ENCODE results near the gene NALCN.

NALCN gene

DNA sequence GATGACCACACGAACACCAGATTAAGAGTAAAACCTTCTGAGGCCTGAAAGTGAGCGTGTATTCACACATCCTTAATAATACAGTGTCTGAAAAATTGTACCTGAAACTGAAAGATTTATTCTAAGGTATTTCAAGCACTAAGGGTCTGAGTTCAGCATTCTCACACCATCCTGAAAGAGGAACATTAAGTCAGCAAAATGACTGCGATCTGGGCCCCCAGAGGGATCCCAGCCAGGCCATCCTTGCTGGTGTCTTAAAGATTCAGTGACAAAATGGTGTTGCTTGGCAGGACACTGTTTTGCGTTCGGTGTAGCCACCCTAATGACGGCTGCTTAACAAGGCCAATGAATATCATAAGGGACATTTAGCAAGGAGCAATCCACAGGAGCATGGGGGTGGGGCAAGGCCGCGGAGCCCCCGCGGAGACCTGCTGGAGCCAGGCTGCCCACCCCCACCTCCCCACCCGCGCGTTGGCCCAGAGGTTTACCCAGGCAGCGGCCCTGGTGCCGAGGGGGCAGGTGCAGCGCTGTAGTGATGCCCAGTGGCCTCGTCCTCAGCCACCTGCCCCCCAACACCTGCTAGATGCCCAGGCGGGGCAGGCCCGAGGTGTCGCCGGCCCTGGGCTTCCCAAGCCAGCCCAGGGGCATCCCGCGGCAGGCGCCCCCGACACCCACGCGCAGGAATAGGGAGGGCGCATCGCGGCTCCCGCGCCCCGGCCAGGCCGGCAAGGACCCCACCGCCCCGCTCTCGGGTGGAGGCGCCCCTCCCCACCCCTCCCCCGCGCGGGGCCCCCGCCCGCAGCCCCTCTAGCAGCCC, 742 bp downstream of the NALCN start:
- Histone ChIP-seq H4K91ac (ENCODE audit: low read length) (no peak overlapping the region), H2AFZ (ENCODE audit: low read depth, low read length) (peak overlapping the region; percentile 53), H2AK5ac (ENCODE audit: low read length, severe bottlenecking) (no peak overlapping the region), H3K4ac (ENCODE audit: low read depth in 1 of 2, low read length in 2 of 2) (no peak overlapping the region), H3K27ac (ENCODE audit: low read length, poor library complexity, severe bottlenecking) (no peak overlapping the region), H3K23ac (ENCODE audit: low read length in 2 of 2) (peak overlapping the region in 1 of 2 experiments; percentile 23), H2BK120ac (ENCODE audit: low read depth, low read length) (no peak overlapping the region), H3K18ac (ENCODE audit: low read depth in 1 of 2, low read length in 2 of 2) (peak overlapping the region in 1 of 2 experiments; percentile 48), H3K9me3 (ENCODE audit: control insufficient read depth, low read length) (no peaks in the 10 kb centered on the region), H3K14ac (ENCODE audit: low read length in 2 of 2) (no peak overlapping the region), H3K9ac (ENCODE audit: low read length) (no peak overlapping the region), H3K36me3 (ENCODE audit: control insufficient read depth in 1 of 2, insufficient read depth in 2 of 2, low read depth in 1 of 2, low read length in 2 of 2) (no peaks in the 10 kb centered on the region), H2BK12ac (ENCODE audit: low read length in 2 of 2) (no peak overlapping the region), H3K27me3 (ENCODE audit: control insufficient read depth in 1 of 2, insufficient read depth in 1 of 2, low read length in 2 of 2) (no peaks in the 10 kb centered on the region), H3K4me2 (ENCODE audit: low read length, poor library complexity, severe bottlenecking) (peak overlapping the region; percentile 100), H3K79me1 (replicated peaks; ENCODE audit: low read length, poor library complexity, severe bottlenecking) (no peaks in the 10 kb centered on the region), H3K4me1 (ENCODE audit: control insufficient read depth, insufficient read depth, low read depth, low read length) (peaks cover 12% of the 10 kb centered on the region), H2BK15ac (ENCODE audit: low read depth, poor library complexity, severe bottlenecking) (peak overlapping the region; percentile 16), H4K8ac (ENCODE audit: low read length) (no peak overlapping the region), H2BK5ac (ENCODE audit: low read depth, low read length, poor library complexity, severe bottlenecking) (no peak overlapping the region), H3K4me3 (ENCODE audit: insufficient read depth in 1 of 2, low read depth in 1 of 2, low read length in 2 of 2) (peak overlapping the region in 1 of 2 experiments; percentile 73)
- 35% methylated on average over 10 of the region's 43 CpGs for WGBS
- DNase-seq: no peak

DNA sequence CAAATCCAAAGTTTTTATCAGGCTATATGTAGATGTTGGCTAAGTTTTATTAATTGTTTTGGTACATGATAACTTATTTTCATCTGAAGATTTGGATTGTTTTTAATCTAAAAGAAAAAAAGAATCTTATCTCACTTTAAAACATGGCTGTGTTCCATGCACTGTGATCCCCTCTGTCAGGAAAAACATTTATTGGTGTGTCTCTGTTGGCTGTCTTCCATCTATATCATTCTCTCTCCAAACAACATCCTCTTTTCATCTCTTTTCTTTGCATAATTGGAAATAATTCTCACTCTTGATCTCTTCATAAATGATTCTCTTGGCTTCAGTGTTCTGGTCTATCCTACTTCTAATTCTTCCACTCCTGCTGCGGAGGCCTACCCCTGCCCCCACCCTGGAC, 4.2 kb downstream of the NALCN start:
- no peak overlapping the region for H2BK12ac ChIP-seq (ENCODE audit: low read length in 2 of 2)
- no peak overlapping the region for H2BK15ac ChIP-seq (ENCODE audit: low read depth, poor library complexity, severe bottlenecking)
- H3K4me2 ChIP-seq (ENCODE audit: low read length, poor library complexity, severe bottlenecking): no peak overlapping the region
- H2AK5ac ChIP-seq (ENCODE audit: low read length, severe bottlenecking): no peak overlapping the region
- H3K9ac ChIP-seq (ENCODE audit: low read length): no peak overlapping the region
- H4K8ac ChIP-seq (ENCODE audit: low read length): no peak overlapping the region
- no peak overlapping the region for H2AFZ ChIP-seq (ENCODE audit: low read depth, low read length)
- H2BK5ac ChIP-seq (ENCODE audit: low read depth, low read length, poor library complexity, severe bottlenecking): no peak overlapping the region
- no peak overlapping the region for H3K4me3 ChIP-seq (ENCODE audit: insufficient read depth in 1 of 2, low read depth in 1 of 2, low read length in 2 of 2)
- H2BK120ac ChIP-seq (ENCODE audit: low read depth, low read length): no peak overlapping the region
- WGBS: 95% methylated on average over 1 of the region's 1 CpG
- H3K27ac ChIP-seq (ENCODE audit: low read length, poor library complexity, severe bottlenecking): no peak overlapping the region
- DNase-seq: no peak
- no peaks in the 10 kb centered on the region for H3K36me3 ChIP-seq (ENCODE audit: control insufficient read depth in 1 of 2, insufficient read depth in 2 of 2, low read depth in 1 of 2, low read length in 2 of 2)
- H3K23ac ChIP-seq (ENCODE audit: low read length in 2 of 2): no peak overlapping the region
- H3K18ac ChIP-seq (ENCODE audit: low read depth in 1 of 2, low read length in 2 of 2): no peak overlapping the region
- H3K9me3 ChIP-seq (ENCODE audit: control insufficient read depth, low read length): no peaks in the 10 kb centered on the region
- H4K91ac ChIP-seq (ENCODE audit: low read length): no peak overlapping the region
- H3K4ac ChIP-seq (ENCODE audit: low read depth in 1 of 2, low read length in 2 of 2): no peak overlapping the region
- H3K27me3 ChIP-seq (ENCODE audit: control insufficient read depth in 1 of 2, insufficient read depth in 1 of 2, low read length in 2 of 2): no peaks in the 10 kb centered on the region
- no peak overlapping the region for H3K14ac ChIP-seq (ENCODE audit: low read length in 2 of 2)
- no peaks in the 10 kb centered on the region for H3K79me1 ChIP-seq (replicated peaks; ENCODE audit: low read length, poor library complexity, severe bottlenecking)
- peaks cover 12% of the 10 kb centered on the region for H3K4me1 ChIP-seq (ENCODE audit: control insufficient read depth, insufficient read depth, low read depth, low read length)

DNA sequence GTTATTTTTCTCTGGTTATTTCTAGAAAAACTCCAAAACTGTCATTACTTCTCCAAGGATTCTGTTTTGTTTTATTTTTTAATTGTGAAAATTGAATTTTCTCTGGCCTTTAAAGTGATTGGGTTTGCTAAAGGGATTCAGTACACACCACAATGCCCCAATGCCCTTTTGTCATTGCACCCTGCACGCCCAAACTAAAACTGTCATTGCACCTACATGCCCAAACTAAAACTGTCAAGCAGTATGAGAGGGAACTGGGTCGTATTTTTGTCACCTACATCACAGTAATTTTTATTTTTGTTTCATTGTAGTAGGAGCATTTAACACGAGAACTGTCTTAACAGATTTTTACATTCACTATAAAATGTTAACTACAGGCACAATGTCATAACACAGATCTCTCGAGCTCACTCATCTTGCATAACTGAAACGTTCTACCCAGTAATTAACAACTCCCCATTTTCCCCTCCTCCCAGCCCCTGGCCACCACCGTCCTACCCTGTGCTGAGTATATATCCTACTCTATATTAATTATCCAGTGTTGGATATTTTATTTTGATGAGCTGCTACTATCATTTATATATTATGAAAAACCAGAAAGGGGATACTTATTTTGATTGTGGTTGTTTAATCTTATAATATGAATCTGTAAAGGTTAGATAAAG, 7.2 kb downstream of the NALCN start:
- Histone ChIP-seq H3K14ac (ENCODE audit: low read length in 2 of 2) (no peak overlapping the region), H3K79me1 (replicated peaks; ENCODE audit: low read length, poor library complexity, severe bottlenecking) (no peaks in the 10 kb centered on the region), H3K9me3 (ENCODE audit: control insufficient read depth, low read length) (no peaks in the 10 kb centered on the region), H2BK15ac (ENCODE audit: low read depth, poor library complexity, severe bottlenecking) (no peak overlapping the region), H4K91ac (ENCODE audit: low read length) (no peak overlapping the region), H3K36me3 (ENCODE audit: control insufficient read depth in 1 of 2, insufficient read depth in 2 of 2, low read depth in 1 of 2, low read length in 2 of 2) (no peaks in the 10 kb centered on the region), H3K4me2 (ENCODE audit: low read length, poor library complexity, severe bottlenecking) (no peak overlapping the region), H3K4ac (ENCODE audit: low read depth in 1 of 2, low read length in 2 of 2) (no peak overlapping the region), H3K18ac (ENCODE audit: low read depth in 1 of 2, low read length in 2 of 2) (no peak overlapping the region), H3K4me1 (ENCODE audit: control insufficient read depth, insufficient read depth, low read depth, low read length) (no peaks in the 10 kb centered on the region), H2BK5ac (ENCODE audit: low read depth, low read length, poor library complexity, severe bottlenecking) (no peak overlapping the region), H2BK12ac (ENCODE audit: low read length in 2 of 2) (no peak overlapping the region), H3K9ac (ENCODE audit: low read length) (no peak overlapping the region), H3K27ac (ENCODE audit: low read length, poor library complexity, severe bottlenecking) (no peak overlapping the region), H2AK5ac (ENCODE audit: low read length, severe bottlenecking) (no peak overlapping the region), H3K23ac (ENCODE audit: low read length in 2 of 2) (no peak overlapping the region), H2BK120ac (ENCODE audit: low read depth, low read length) (no peak overlapping the region), H3K27me3 (ENCODE audit: control insufficient read depth in 1 of 2, insufficient read depth in 1 of 2, low read length in 2 of 2) (no peaks in the 10 kb centered on the region), H2AFZ (ENCODE audit: low read depth, low read length) (no peak overlapping the region), H3K4me3 (ENCODE audit: insufficient read depth in 1 of 2, low read depth in 1 of 2, low read length in 2 of 2) (no peak overlapping the region), H4K8ac (ENCODE audit: low read length) (no peak overlapping the region)
- DNase-seq: no peak
- WGBS: 75% methylated on average over 4 of the region's 6 CpGs

DNA sequence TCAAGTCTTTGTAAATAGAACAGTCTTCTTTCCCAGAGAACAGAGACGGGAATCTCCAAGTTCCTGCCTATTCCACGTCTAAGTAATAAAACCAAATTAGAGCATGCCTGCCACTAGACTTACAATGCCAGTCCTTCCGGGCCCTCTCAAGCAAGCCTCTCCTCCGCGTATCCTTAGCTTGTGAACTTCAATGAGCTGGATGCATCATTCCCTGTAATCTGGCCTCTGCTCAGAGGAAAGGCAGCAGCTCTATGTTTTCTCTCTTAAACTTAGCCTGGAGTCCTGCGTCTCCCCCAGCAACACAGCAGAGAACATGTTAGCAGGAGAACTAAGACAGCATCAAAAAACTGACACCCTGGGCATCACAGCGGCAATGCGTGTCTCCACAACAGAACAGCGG, 8.2 kb downstream of the NALCN start:
- H2BK120ac ChIP-seq (ENCODE audit: low read depth, low read length): no peak overlapping the region
- H2AFZ ChIP-seq (ENCODE audit: low read depth, low read length): no peak overlapping the region
- H3K79me1 ChIP-seq (replicated peaks; ENCODE audit: low read length, poor library complexity, severe bottlenecking): no peaks in the 10 kb centered on the region
- no peaks in the 10 kb centered on the region for H3K9me3 ChIP-seq (ENCODE audit: control insufficient read depth, low read length)
- no peaks in the 10 kb centered on the region for H3K27me3 ChIP-seq (ENCODE audit: control insufficient read depth in 1 of 2, insufficient read depth in 1 of 2, low read length in 2 of 2)
- no peaks in the 10 kb centered on the region for H3K4me1 ChIP-seq (ENCODE audit: control insufficient read depth, insufficient read depth, low read depth, low read length)
- no peak overlapping the region for H2BK15ac ChIP-seq (ENCODE audit: low read depth, poor library complexity, severe bottlenecking)
- H2BK12ac ChIP-seq (ENCODE audit: low read length in 2 of 2): no peak overlapping the region
- no peak overlapping the region for H4K8ac ChIP-seq (ENCODE audit: low read length)
- H3K18ac ChIP-seq (ENCODE audit: low read depth in 1 of 2, low read length in 2 of 2): peak overlapping the region in 1 of 2 experiments; percentile 1
- no peak for DNase-seq
- no peak overlapping the region for H2AK5ac ChIP-seq (ENCODE audit: low read length, severe bottlenecking)
- no peak overlapping the region for H3K4me3 ChIP-seq (ENCODE audit: insufficient read depth in 1 of 2, low read depth in 1 of 2, low read length in 2 of 2)
- no peak overlapping the region for H3K4ac ChIP-seq (ENCODE audit: low read depth in 1 of 2, low read length in 2 of 2)
- 76% methylated on average over 9 of the region's 9 CpGs for WGBS
- no peak overlapping the region for H4K91ac ChIP-seq (ENCODE audit: low read length)
- H3K9ac ChIP-seq (ENCODE audit: low read length): no peak overlapping the region
- no peak overlapping the region for H3K23ac ChIP-seq (ENCODE audit: low read length in 2 of 2)
- H3K27ac ChIP-seq (ENCODE audit: low read length, poor library complexity, severe bottlenecking): no peak overlapping the region
- no peak overlapping the region for H2BK5ac ChIP-seq (ENCODE audit: low read depth, low read length, poor library complexity, severe bottlenecking)
- no peak overlapping the region for H3K4me2 ChIP-seq (ENCODE audit: low read length, poor library complexity, severe bottlenecking)
- H3K36me3 ChIP-seq (ENCODE audit: control insufficient read depth in 1 of 2, insufficient read depth in 2 of 2, low read depth in 1 of 2, low read length in 2 of 2): no peaks in the 10 kb centered on the region
- H3K14ac ChIP-seq (ENCODE audit: low read length in 2 of 2): no peak overlapping the region

Measured in mesenchymal stem cell (in vitro differentiated cells and primary cell).